SK-N-SH (cell line): ENCODE results near the gene PRR22. TPM values are rescaled to one million over a fixed set of nuclear protein-coding genes. Genes with fewer than 3 reads are reported as not detected.

Source experiments
- CTCF ChIA-PET: fragments of 300-600, 350-600 bp; formaldehyde crosslinking; extraction: SDS; loops from one replicate; lab custom pipeline; 2021; lab: Yijun Ruan, JAX
- POLR2A ChIA-PET: fragments of 350-600 bp; sonication (Branson Sonifier 250); formaldehyde crosslinking; extraction: SDS; loops from one replicate; lab custom pipeline; 2020; ENCODE audit warnings: antibody characterized with exemption, inconsistent platforms; lab: Yijun Ruan, JAX
- DNase-seq: peaks from one replicate; pipeline ENCODE4 v3.0.0; 2012
- H2AFZ ChIP-seq: fragments of 200-600 bp; sonication (generic); 2 replicates; pipeline ENCODE4 v1.8.1; 2016; ENCODE audit warnings: antibody characterized with exemption, mild to moderate bottlenecking, low read depth
- H3F3A ChIP-seq: fragments of 200-600 bp; sonication (generic); replicated peaks from 2 replicates; pipeline ENCODE3; 2016; ENCODE audit warnings: antibody characterized with exemption, mild to moderate bottlenecking; ENCODE audit not compliant: insufficient read depth
- H3K27ac ChIP-seq, 2 experiments: fragments of 200-500 bp in 1 of 2; fragments of 200-600 bp in 1 of 2; sonication (Bioruptor generic) in 1 of 2; sonication (generic), shearing (Covaris generic) in 1 of 2; 2 replicates each; pipeline versions ENCODE4 v1.5.1 to v1.6.1; 2014 to 2016; ENCODE audit warnings: low read depth in 2 of 2, inconsistent platforms in 1 of 2, low read length in 1 of 2, mild to moderate bottlenecking in 1 of 2, mixed read lengths in 1 of 2
- H3K27me3 ChIP-seq: fragments of 200-600 bp; sonication (generic), shearing (Covaris generic); 2 replicates; pipeline ENCODE4 v1.6.1; 2016; ENCODE audit warnings: mixed run types; ENCODE audit not compliant: insufficient read depth
- H3K36me3 ChIP-seq, 2 experiments: fragments of 200-500 bp in 1 of 2; fragments of 200-600 bp in 1 of 2; sonication (Bioruptor generic) in 1 of 2; sonication (generic) in 1 of 2; replicated peaks in 1 of 2; 2 replicates each; pipeline versions ENCODE3 to v1.5.1; 2014 to 2016; ENCODE audit warnings: low read length in 1 of 2, mild to moderate bottlenecking in 1 of 2; ENCODE audit not compliant: insufficient read depth in 2 of 2, control insufficient read depth in 1 of 2
- H3K4me1 ChIP-seq, 2 experiments: fragments of 200-500 bp in 1 of 2; fragments of 200-600 bp in 1 of 2; sonication (Bioruptor generic) in 1 of 2; sonication (generic), shearing (Covaris generic) in 1 of 2; 2 replicates each; pipeline versions ENCODE4 v1.5.1 to v1.6.1; 2014 to 2016; ENCODE audit warnings: low read depth in 1 of 2, low read length in 1 of 2, mixed run types in 1 of 2; ENCODE audit not compliant: insufficient read depth in 2 of 2, control insufficient read depth in 1 of 2
- H3K4me2 ChIP-seq: fragments of 200-600 bp; sonication (generic), shearing (Covaris generic); 2 replicates; pipeline ENCODE4 v1.6.1; 2017; ENCODE audit warnings: mixed run types
- H3K4me3 ChIP-seq, 2 experiments: fragments of 200-500 bp in 1 of 2; fragments of 200-600 bp in 1 of 2; sonication (Bioruptor generic) in 1 of 2; sonication (generic), shearing (Covaris generic) in 1 of 2; 2 replicates each; pipeline versions ENCODE4 v1.5.1 to v1.8.1; 2014 to 2016; ENCODE audit warnings: low read depth in 2 of 2, inconsistent platforms in 1 of 2, low read length in 1 of 2, mild to moderate bottlenecking in 1 of 2, mixed read lengths in 1 of 2, moderate library complexity in 1 of 2
- H3K79me2 ChIP-seq: fragments of 200-600 bp; sonication (generic); 2 replicates; pipeline ENCODE4 v1.8.1; 2017; ENCODE audit warnings: mild to moderate bottlenecking; ENCODE audit not compliant: insufficient read depth
- H3K9ac ChIP-seq: fragments of 200-600 bp; sonication (generic); 2 replicates; pipeline ENCODE4 v1.6.1; 2017; ENCODE audit warnings: mixed run types
- H3K9me2 ChIP-seq: fragments of 200-600 bp; sonication (generic); 2 replicates; pipeline ENCODE4 v1.6.1; 2017; ENCODE audit warnings: mixed run types
- H3K9me3 ChIP-seq: fragments of 200-600 bp; sonication (generic); 2 replicates; pipeline ENCODE4 v1.6.1; 2017; ENCODE audit warnings: mixed run types, mild to moderate bottlenecking, moderate library complexity
- H4K20me1 ChIP-seq: fragments of 200-600 bp; sonication (generic); 2 replicates; pipeline ENCODE4 v1.6.1; 2017; ENCODE audit warnings: mild to moderate bottlenecking, mixed run types; ENCODE audit not compliant: insufficient read depth
- CHD2 ChIP-seq: fragments of 150-350 bp; IDR thresholded peaks from 2 replicates; pipeline ENCODE4 v1.6.1; 2018; ENCODE audit warnings: low read length; ENCODE audit not compliant: partially characterized antibody
- ELF1 ChIP-seq: IDR thresholded peaks from 2 replicates; pipeline ENCODE4 v1.4.0; 2012
- EZH2phosphoT487 ChIP-seq: fragments of 200-600 bp; sonication (generic); IDR thresholded peaks from 2 replicates; pipeline ENCODE4 v1.6.1; 2017; ENCODE audit warnings: low read depth, mixed run types, mild to moderate bottlenecking, antibody characterized with exemption, moderate library complexity, borderline replicate concordance
- FOSL2 ChIP-seq: IDR thresholded peaks from 2 replicates; pipeline ENCODE4 v1.4.0; 2012; ENCODE audit warnings: low read depth, mild to moderate bottlenecking, moderate library complexity, borderline replicate concordance
- FOXJ3 ChIP-seq: sonication (generic); formaldehyde crosslinking; IDR thresholded peaks from 2 replicates; pipeline ENCODE4 v1.5.1; 2020; ENCODE audit warnings: mild to moderate bottlenecking, missing genetic modification reagents
- FOXM1 ChIP-seq: IDR thresholded peaks from 2 replicates; pipeline ENCODE4 v1.4.0; 2012; ENCODE audit warnings: low read depth, mild to moderate bottlenecking
- GABPA ChIP-seq: IDR thresholded peaks from 2 replicates; pipeline ENCODE4 v1.4.0; 2012; ENCODE audit warnings: low read depth, mild to moderate bottlenecking
- JUND ChIP-seq: IDR thresholded peaks from 2 replicates; pipeline ENCODE4 v1.4.0; 2012
- MXI1 ChIP-seq: IDR thresholded peaks from 2 replicates; pipeline ENCODE4 v1.6.1; 2012; ENCODE audit warnings: mild to moderate bottlenecking, low read depth, low read length, improper control_type of control experiment
- NFIC ChIP-seq: IDR thresholded peaks from 2 replicates; pipeline ENCODE4 v1.4.0; 2012; ENCODE audit warnings: borderline replicate concordance
- NRF1 ChIP-seq: IDR thresholded peaks from 2 replicates; pipeline ENCODE4 v1.6.1; 2012; ENCODE audit warnings: low read depth, mild to moderate bottlenecking, low read length
- PBX3 ChIP-seq: IDR thresholded peaks from 2 replicates; pipeline ENCODE4; 2012
- RXRA ChIP-seq: IDR thresholded peaks from 2 replicates; pipeline ENCODE4 v1.4.0; 2012; ENCODE audit warnings: low read depth, mild to moderate bottlenecking, borderline replicate concordance
- SMC3 ChIP-seq: IDR thresholded peaks from 2 replicates; pipeline ENCODE4 v1.6.1; 2012; ENCODE audit warnings: low read depth, low read length, improper control_type of control experiment
- TAF1 ChIP-seq: IDR thresholded peaks from 2 replicates; pipeline ENCODE4 v1.6.1; 2012; ENCODE audit warnings: low read depth, mild to moderate bottlenecking, low read length, moderate library complexity, borderline replicate concordance
- TEAD4 ChIP-seq: IDR thresholded peaks from 2 replicates; pipeline ENCODE4 v1.4.0; 2012; ENCODE audit warnings: mild to moderate bottlenecking, borderline replicate concordance; ENCODE audit not compliant: insufficient read depth
- YY1 ChIP-seq: IDR thresholded peaks from 2 replicates; pipeline ENCODE4 v1.4.0; 2012; ENCODE audit warnings: low read depth, mild to moderate bottlenecking
- WGBS: methylation state at CpG from one replicate; pipeline ENCODE4 v1.1.6; 2017; ENCODE audit warnings: low lambda C conversion rate; 5-methylcytosine and 5-hydroxymethylcytosine counted together
- polyA plus RNA-seq, 3 experiments: library from polyadenylated mRNA; depleted of rRNA; stranded (reverse); fragments of >200 nt; gene quantifications; 2 replicates each; pipeline ENCODE4 v1.2.3, GENCODE V29; 2012
- TF ChIP-seq, protein P1 (sequence below): IDR thresholded peaks from 2 replicates; pipeline ENCODE4 v1.6.1; 2012; ENCODE audit warnings: mild to moderate bottlenecking, low read depth, low read length, moderate library complexity
- TF ChIP-seq, protein P2 (sequence below): IDR thresholded peaks from 2 replicates; pipeline ENCODE4 v1.4.0; 2012; ENCODE audit warnings: low read depth

The PRR22 gene
- polyA plus RNA-seq, 1 of the 3 experiments (the other 2 are of a cell fraction): 0.82 TPM

- Histone ChIP-seq H3K9ac (no peak overlapping the region), H4K20me1 (no peaks in the 10 kb centered on the region), H3F3A (no peaks in the 10 kb centered on the region), H2AFZ (no peak overlapping the region), H3K27ac (no peak overlapping the region), H3K79me2 (no peaks in the 10 kb centered on the region), H3K36me3 (no peaks in the 10 kb centered on the region), H3K4me3 (no peak overlapping the region), H3K27me3 (no peaks in the 10 kb centered on the region), H3K9me2 (no peaks in the 10 kb centered on the region), H3K4me1 (no peaks in the 10 kb centered on the region), H3K9me3 (no peaks in the 10 kb centered on the region), H3K4me2 (no peak overlapping the region)
- ChIA-PET CTCF (interaction anchor here (0.9 to 1.2 kb wide), 3 partner anchors 16 to 36 kb away, joined by 3 to 4 read pairs (median 3); partner anchors contain the start of gene PRR22), POLR2A (no interaction called here)
- TF ChIP-seq PBX3 (no peak), TAF1 (no peak), RXRA (no peak), FOXM1 (no peak), MXI1 (no peak), SMC3 (no peak), JUND (no peak), YY1 (no peak), EZH2phosphoT487 (no peak), GABPA (no peak), NRF1 (no peak), CHD2 (no peak), TEAD4 (no peak), NFIC (no peak), FOXJ3 (no peak), FOSL2 (no peak), ELF1 (no peak)
- TF ChIP-seq, protein P1, sequence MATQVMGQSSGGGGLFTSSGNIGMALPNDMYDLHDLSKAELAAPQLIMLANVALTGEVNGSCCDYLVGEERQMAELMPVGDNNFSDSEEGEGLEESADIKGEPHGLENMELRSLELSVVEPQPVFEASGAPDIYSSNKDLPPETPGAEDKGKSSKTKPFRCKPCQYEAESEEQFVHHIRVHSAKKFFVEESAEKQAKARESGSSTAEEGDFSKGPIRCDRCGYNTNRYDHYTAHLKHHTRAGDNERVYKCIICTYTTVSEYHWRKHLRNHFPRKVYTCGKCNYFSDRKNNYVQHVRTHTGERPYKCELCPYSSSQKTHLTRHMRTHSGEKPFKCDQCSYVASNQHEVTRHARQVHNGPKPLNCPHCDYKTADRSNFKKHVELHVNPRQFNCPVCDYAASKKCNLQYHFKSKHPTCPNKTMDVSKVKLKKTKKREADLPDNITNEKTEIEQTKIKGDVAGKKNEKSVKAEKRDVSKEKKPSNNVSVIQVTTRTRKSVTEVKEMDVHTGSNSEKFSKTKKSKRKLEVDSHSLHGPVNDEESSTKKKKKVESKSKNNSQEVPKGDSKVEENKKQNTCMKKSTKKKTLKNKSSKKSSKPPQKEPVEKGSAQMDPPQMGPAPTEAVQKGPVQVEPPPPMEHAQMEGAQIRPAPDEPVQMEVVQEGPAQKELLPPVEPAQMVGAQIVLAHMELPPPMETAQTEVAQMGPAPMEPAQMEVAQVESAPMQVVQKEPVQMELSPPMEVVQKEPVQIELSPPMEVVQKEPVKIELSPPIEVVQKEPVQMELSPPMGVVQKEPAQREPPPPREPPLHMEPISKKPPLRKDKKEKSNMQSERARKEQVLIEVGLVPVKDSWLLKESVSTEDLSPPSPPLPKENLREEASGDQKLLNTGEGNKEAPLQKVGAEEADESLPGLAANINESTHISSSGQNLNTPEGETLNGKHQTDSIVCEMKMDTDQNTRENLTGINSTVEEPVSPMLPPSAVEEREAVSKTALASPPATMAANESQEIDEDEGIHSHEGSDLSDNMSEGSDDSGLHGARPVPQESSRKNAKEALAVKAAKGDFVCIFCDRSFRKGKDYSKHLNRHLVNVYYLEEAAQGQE: no peak
- TF ChIP-seq, protein P2, sequence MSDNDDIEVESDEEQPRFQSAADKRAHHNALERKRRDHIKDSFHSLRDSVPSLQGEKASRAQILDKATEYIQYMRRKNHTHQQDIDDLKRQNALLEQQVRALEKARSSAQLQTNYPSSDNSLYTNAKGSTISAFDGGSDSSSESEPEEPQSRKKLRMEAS: no peak
- WGBS: 95% methylated on average over 10 of the region's 10 CpGs
- DNase-seq: no peak
These were observed 16.6 kb downstream of the PRR22 start for GRCh38 chr19:5767949-5768348.
